ENCODE measurements around the gene NR3C1.

DNA sequence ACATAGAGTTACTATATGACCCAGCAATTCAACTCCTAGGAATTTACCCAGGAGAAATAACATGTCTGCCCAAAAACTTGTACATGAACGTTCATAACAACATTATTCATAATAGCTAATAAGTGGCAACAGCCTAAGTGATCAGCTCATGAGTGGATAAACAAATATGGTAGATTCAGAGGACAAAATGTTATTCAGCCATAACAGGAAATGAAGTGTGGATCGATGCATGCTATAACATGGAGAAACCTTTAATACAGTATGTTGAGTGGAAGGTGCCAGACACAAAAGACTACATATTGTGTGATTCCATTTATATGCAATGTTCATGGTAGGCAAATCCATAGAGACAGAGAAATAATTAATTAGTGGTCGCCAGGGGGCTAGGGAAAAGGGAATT lies 22.3 kb upstream of the NR3C1 start:
- TF ChIP-seq POLR2A (IDR thresholded peaks at IDR 0.05; ENCODE audit: low read depth) (no peak), EP300 (IDR thresholded peaks at IDR 0.05) (no peak), POLR2AphosphoS5 (IDR thresholded peaks at IDR 0.05) (no peak)
- TF ChIP-seq, protein P1, sequence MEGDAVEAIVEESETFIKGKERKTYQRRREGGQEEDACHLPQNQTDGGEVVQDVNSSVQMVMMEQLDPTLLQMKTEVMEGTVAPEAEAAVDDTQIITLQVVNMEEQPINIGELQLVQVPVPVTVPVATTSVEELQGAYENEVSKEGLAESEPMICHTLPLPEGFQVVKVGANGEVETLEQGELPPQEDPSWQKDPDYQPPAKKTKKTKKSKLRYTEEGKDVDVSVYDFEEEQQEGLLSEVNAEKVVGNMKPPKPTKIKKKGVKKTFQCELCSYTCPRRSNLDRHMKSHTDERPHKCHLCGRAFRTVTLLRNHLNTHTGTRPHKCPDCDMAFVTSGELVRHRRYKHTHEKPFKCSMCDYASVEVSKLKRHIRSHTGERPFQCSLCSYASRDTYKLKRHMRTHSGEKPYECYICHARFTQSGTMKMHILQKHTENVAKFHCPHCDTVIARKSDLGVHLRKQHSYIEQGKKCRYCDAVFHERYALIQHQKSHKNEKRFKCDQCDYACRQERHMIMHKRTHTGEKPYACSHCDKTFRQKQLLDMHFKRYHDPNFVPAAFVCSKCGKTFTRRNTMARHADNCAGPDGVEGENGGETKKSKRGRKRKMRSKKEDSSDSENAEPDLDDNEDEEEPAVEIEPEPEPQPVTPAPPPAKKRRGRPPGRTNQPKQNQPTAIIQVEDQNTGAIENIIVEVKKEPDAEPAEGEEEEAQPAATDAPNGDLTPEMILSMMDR (IDR thresholded peaks at IDR 0.05), result no peak
